NCI-H1930 (cell line): ENCODE data around the gene MIOX.
A peak's percentile ranks its signal among the peaks of the same experiment; 100 is the strongest.

Source experiments
- DNase-seq, 2 experiments: peaks; one replicate each; lab custom pipeline; 2025; lab: John Stamatoyannopoulos, UW

The MIOX gene

DNA sequence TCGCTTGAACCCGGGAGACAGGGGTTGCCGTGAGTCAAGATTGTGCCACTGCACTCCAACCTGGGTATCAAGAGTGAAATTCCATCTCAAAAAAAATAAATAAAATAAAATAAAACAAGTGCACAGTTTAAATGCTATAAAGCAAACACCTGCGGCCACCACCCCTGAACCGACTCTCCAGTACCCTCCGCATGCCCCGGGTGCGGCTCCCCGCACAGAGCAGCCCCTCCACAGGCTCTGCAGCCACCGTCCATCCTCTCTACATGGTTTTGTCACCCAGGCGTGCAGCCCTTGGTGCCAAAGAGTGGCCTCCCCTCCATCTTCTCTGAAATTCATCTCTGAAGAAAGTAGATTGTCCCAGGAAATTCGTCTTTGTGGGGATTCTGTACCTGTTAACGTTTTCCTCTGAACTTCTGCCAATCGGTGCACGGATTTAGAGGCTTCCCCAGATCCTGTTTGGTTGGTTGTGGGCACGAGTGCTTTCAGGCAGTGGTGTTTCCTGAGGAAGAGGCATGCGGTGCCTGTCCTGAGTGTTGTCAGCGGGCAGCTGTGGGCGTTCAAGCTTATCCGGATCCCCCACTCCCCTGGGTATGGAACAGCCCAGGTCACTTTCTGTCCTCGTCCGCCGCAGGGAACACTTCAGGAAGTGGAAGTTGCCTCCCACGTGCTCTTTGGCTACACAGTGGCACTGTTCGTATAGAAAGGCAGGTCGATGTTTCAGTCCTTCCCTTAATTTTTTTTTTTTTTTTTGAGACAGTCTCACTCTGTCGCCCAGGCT is 4.1 kb downstream of the MIOX start:
- no peak for DNase-seq

DNA sequence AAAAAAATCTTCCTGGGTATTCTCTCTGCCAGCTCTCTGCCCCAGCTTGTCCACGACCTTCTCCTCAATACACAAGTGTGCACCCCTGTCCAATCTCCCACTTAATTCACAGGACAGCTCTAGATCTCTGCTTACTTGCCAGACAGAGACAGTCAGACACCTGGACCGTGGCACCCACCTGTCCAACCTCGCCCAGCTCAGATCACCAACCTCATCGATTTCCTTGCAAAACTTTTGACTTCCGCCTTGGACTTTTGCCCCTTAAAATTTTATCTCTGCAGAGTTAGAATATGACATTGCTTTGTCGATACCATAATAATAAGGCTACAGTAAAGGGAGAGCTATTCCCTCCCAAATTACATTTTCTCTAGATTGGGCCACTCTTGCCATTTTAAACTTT is 10.4 kb downstream of the MIOX start:
- no peak for DNase-seq

DNA sequence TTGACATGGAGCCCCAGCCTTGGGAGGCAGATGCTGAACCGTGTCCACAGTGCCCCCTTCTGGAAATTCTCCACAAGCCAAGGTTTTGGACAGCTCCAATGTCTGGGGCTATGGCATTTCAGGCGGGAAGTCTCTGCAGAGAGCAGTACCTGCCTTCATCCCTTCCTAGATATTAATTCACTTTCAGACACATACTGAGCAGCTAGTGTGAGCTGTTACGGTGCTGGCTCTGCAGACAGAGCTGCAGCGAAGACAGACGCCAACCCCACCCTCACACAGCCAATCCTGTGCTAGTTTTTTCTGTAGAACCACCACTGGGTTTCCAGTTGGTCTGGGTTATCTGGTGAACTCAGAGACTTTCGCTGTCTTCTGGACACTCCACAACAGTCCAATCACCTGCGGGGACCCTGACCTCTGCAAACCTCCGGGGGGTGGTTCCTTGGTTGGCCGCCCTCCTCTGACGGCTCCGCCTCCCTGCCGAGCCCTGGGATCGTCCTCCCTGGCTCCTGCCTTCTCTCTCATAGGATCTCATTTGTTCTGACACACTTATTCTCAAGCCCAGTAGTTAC is 11.7 kb downstream of the MIOX start:
- peak; percentile 51 to 74 for DNase-seq

DNA sequence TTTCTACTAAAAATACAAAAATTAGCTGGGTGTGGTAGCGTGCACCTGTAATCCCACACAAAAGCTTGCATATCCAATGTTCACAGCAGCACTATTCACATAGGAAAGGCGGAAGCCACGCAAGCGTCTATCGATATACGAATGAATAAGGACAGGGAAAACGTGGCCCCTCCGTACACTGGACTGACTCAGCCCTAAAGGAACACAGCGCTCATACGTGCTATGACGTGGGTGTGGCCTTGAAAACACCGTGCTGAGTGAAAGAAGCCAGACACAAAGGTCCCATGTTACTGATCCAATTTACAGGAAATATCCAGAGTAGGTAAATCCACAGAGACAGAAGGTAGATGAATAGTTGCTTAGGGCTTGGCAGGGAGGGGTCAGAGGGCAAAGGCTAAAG is 13.8 kb downstream of the MIOX start:
- no peak for DNase-seq

- no peak for DNase-seq
Measured at GRCh38 chr22:50502096-50502495, 15.4 kb downstream of the MIOX start.

GRCh38 chr22:50502628-50503474 is 16.2 kb downstream of the MIOX start:
- DNase-seq: no peak

GRCh38 chr22:50503475-50504145 is 17.0 kb downstream of the MIOX start:
- no peak for DNase-seq

GRCh38 chr22:50504369-50505211 is 17.9 kb downstream of the MIOX start:
- DNase-seq: no peak

DNA sequence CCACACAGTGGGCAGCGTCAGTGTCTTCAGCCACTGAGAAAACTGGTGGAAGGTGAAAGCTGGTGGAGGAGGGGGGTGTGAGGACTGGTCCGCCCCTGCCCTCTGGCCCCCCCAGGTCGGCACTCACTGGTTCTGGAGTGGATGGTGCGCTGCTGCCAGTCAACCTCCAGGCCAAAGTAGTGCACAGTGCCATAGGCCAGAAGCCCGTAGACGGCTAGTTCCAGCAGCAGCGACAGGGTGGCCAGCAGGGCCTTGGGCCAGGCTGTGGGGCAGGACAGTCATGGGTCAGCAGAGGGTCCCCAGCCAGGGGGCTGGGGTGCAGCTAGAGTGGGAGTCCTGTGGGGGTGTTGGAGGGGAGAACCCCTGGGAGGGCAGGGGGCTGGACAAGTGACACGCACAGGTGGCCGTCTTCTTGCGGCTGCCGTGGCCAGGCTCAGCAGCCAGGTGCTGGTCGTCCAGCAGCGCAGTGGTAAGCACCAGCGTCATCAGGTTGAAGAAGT is 18.7 kb downstream of the MIOX start:
- no peak for DNase-seq

DNA sequence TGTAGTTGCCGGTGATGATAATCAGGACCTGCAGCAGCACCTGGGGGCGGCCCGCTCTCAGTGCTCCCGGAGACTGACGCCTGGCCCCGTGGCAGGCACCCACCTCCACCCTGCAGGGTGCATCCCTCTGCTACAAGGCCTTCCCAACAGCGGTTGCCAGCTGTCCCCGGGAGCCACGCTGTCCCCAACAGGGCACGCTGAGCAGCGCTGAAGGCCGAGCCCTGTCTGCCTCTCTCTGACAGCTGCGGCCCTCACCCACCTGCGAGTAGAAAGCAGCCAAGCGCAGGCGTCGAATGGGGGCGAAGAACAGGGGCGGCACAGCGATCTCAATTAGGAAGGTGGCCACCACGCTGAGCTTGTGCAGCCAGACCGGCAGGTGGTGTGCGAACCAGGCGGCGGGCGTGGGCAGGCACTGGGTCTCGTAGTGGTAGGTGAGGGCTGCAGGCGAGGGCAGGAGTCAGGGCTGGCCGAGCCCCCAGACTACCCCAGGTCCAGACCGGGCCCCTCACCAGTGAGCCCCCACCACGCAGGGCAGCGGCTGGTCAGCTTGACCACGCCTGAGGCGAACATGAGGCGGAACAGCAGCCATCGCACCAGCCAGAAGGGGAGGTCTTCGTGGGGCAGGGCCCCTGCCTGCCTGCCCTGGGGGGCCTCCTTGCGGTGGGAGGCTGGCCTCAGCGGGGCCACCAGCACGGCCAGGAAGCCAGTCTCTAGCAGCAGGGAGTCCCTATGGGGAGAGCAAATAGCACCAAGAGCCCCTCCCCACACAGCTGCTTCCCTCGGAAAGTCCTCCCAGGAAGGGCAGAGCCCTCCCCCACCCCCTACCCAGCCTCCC is 19.3 kb downstream of the MIOX start:
- no peak for DNase-seq

DNA sequence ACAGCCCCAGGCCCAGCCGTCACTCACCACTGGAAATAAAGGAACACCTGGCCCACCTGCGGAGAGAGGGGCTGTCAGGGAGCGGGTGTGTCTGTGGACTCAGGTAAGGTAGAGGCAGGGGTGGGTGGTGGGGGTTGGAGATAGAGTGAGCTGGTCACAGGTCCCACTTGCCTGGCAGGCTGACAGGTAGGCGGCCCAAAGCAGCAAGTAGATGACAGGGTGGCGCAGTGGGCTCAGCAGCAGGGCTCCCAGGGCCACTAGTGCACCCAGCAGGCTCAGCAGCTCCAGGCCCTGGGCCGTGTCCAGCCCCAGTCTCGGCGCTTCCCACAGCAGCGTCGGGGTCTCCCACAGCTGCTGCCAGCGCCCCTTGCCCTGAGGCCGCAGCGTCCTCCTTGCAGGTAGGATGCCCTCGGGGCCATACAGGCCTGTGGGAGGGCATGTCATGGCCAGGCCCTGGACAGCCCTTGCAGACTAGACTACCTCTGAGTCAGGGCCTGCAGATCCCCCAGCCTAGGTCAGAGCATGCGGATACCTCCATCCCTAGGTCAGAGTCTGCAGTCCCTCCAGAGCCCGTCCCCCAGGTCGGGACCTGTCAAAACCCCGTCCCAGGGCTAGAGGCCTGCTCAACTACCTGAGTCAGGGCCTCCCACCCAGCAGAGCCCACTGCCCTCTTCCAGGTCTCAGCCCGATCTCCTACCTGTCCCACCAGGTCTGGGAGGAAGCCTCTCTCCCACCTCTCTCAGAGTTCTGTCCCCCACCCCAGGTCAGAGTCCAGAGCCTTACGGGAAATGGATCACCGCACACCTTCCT is 20.2 kb downstream of the MIOX start:
- no peak for DNase-seq

DNA sequence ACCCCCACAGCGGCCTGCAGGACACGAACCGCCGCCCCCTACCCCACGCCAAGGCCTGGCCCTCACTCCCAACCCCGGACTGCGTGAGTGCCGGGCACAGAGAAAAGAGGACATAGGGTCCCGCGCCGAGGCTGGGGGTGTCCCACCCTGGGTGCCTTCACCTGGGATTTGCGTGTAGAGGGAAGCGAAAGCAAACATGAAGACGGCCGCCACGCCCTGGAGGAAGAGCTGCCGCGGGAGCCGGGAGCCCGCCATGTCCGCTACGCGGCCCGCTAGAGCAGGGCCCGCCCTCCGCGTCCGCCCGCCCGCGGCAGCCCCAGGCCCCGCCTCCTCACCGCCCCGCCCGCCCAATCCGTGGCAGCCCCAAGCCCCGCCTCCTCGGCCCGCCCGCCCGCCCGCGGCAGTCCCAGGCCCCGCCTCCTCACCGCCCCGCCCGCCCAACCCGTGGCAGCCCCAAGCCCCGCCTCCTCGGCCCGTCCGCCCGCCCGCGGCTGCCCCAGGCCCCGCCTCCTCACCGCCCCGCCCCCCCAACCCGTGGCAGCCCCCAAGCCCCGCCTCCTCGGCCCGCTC is 20.8 kb downstream of the MIOX start, which contains the start of gene LMF2:
TSS of gene LMF2 (minus strand) at position 282 of the 570 bp plus-strand sequence. CDS start at position 255, 27 bp downstream.
- DNase-seq: peak in 1 of 2 experiments; percentile 87

DNA sequence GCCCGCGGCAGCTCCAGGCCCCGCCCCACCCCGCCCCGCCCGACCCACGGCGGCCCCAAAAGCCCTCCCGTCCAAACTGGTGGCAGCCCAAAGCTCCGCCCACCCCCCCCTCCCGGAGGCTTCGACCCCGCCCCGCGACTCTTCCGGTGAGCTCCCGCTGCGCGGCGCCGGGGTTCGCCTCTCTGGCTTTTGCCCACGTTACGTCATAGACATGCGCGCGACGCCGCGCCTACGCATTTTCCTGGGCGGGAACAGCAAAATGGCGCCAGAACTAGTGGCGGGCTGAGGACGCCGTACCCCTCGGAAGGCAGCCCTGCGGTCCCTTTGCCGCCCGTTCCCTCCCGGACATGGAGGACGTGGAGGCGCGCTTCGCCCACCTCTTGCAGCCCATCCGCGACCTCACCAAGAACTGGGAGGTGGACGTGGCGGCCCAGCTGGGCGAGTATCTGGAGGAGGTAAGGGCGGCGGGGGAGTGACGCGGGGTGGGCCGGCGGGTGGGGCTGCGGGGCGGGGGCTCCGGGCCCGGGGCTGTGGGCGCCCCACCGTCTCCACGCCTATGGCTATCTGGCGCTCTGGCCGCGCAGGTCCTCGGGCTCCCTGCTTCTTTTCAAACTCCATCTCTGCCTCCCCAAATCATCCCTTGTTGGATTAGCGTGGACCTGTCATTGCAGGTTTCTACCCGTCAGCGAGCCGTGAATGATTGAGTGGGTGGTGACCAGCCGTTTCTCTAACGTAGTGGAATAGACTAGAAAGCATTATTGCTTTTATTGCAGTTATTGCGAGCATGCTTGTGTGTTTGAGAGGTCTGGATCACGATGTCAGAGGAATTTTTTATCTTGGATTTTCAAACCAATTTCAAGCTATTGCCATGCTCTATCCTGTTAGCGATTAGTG is 21.6 kb downstream of the MIOX start, which contains the start of gene NCAPH2:
TSS of gene NCAPH2 (plus strand) at position 234 of the 894 bp plus-strand sequence. CDS start at position 348, 114 bp downstream.
- peak; percentile 93 to 97 for DNase-seq

GRCh38 chr22:50508897-50509296 is 22.2 kb downstream of the MIOX start:
- no peak for DNase-seq

DNA sequence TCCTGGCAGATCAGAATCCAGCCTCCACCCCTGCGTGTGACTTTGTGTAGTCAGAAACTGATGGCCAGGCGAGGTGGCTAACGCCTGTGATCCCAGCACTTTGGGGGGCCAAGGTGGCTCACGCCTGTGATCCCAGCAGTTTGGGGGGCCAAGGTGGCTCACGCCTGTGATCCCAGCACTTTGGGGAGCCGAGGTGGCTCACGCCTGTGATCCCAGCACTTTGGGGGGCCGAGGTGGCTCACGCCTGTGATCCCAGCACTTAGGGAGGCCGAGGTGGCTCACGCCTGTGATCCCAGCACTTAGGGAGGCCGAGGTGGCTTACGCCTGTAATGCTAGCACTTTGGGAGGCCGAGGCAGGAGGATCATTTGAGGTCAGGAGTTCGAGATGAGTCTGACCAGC is 26.5 kb downstream of the MIOX start:
- no peak for DNase-seq

DNA sequence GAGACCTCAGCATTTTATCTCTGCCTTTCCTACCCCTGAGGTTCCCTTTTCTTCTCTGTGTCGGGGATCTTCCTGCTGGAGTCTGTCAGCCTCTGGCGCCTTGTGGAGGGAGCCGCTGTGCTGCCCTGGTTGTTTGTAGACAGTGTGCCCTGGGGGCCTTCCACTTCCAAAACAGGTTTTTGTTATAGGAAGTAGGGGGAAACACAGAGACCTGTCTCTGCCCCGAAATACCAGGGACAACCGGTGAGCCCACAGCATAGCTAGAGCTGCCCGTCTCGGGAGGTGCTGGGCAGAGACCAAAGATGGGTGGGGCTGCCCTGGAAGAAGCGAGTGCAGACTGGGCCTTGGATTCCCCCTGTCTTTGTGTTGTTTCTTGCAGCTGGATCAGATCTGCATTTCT is 29.4 kb downstream of the MIOX start:
- DNase-seq: no peak

DNA sequence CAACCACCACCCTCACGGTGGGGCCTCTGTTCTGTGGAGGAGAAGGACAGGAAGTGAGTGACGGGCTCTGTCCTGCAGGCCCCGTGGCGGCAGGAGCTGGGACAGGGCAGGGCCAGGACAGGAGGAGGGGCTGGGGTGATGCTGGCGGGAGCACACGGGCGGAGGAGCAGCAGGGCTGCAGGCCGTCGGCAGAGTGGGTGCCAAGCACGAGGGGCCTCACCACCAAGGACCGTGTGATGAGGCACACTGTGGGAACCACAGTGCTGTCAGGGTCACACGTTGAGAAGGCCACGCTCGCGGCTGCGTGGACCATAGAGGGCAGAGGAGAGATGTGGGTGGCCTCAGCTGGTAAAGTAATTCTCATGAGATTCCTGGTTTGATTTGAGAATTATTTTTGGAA is 30.2 kb downstream of the MIOX start:
- no peak for DNase-seq
